SK-N-SH treated with all-trans-retinoic acid at 6 μM for 48 hours (cell line): ENCODE data around the gene PRR36.

Experiments used
- ATAC-seq: fragments of 200-7000 bp; cut with Tn5 transposase; 3 replicates; pipeline ENCODE4 v1.9.1; 2020; ENCODE audit warnings: mild to moderate bottlenecking, moderate library complexity
- ARNTL ChIP-seq: fragments of 450-650 bp; formaldehyde crosslinking; IDR thresholded peaks from 2 replicates; pipeline ENCODE4 v1.5.0; 2020; ENCODE audit warnings: low read depth, mild to moderate bottlenecking, moderate library complexity, borderline replicate concordance
- BACH2 ChIP-seq: fragments of 250-450 bp; sonication (Bioruptor Pico); IDR thresholded peaks from 2 replicates; pipeline ENCODE4 v1.9.0; 2021; ENCODE audit warnings: mild to moderate bottlenecking, borderline replicate concordance
- CREB5 ChIP-seq: fragments of 250-450 bp; sonication (Bioruptor Pico); IDR thresholded peaks from 2 replicates; pipeline ENCODE4 v1.5.1; 2020; ENCODE audit warnings: low read depth, mild to moderate bottlenecking, moderate library complexity
- CSDC2 ChIP-seq: fragments of 250-450 bp; sonication (Bioruptor Pico); IDR thresholded peaks from 2 replicates; pipeline ENCODE4 v1.5.0; 2020; ENCODE audit warnings: mild to moderate bottlenecking, moderate library complexity
- CSRNP3 ChIP-seq: fragments of 250-450 bp; sonication (Bioruptor Pico); IDR thresholded peaks from 2 replicates; pipeline ENCODE4 v1.5.1; 2021; ENCODE audit warnings: mild to moderate bottlenecking, moderate library complexity
- ESRRG ChIP-seq: fragments of 250-450 bp; sonication (Bioruptor Pico); IDR thresholded peaks from 2 replicates; pipeline ENCODE4 v1.6.1; 2021; ENCODE audit warnings: mild to moderate bottlenecking
- GLIS3 ChIP-seq: fragments of 250-450 bp; sonication (Bioruptor Pico); IDR thresholded peaks from 2 replicates; pipeline ENCODE4 v1.5.0; 2020; ENCODE audit warnings: mild to moderate bottlenecking, moderate library complexity
- ISL1 ChIP-seq: fragments of 250-450 bp; sonication (Bioruptor Pico); IDR thresholded peaks from 2 replicates; pipeline ENCODE4 v2.1.2; 2022; ENCODE audit warnings: mild to moderate bottlenecking, moderate library complexity
- OSR1 ChIP-seq: fragments of 250-450 bp; sonication (Bioruptor Pico); IDR thresholded peaks from 2 replicates; pipeline ENCODE4 v1.8.0; 2022; ENCODE audit warnings: moderate library complexity, mild to moderate bottlenecking, inconsistent platforms
- PATZ1 ChIP-seq: fragments of 250-450 bp; sonication (Bioruptor Pico); IDR thresholded peaks from 2 replicates; pipeline ENCODE4 v1.8.0; 2020; ENCODE audit warnings: mild to moderate bottlenecking, moderate library complexity, borderline replicate concordance
- POU6F1 ChIP-seq: fragments of 250-450 bp; sonication (Bioruptor Pico); IDR thresholded peaks from 2 replicates; pipeline ENCODE4 v1.8.0; 2021; ENCODE audit warnings: low read depth, mild to moderate bottlenecking, moderate library complexity, borderline replicate concordance
- PPARA ChIP-seq: fragments of 250-450 bp; sonication (Bioruptor Pico); IDR thresholded peaks from 2 replicates; pipeline ENCODE4 v1.5.0; 2020; ENCODE audit warnings: mild to moderate bottlenecking, borderline replicate concordance
- RARB ChIP-seq: fragments of 250-450 bp; sonication (Bioruptor Pico); IDR thresholded peaks from 2 replicates; pipeline ENCODE4 v1.8.0; 2021; ENCODE audit warnings: mild to moderate bottlenecking, moderate library complexity
- TCF4 ChIP-seq: fragments of 250-450 bp; sonication (Bioruptor Pico); IDR thresholded peaks from 2 replicates; pipeline ENCODE4 v1.8.0; 2021; ENCODE audit warnings: mild to moderate bottlenecking, moderate library complexity, borderline replicate concordance
- TOX ChIP-seq: fragments of 250-450 bp; sonication (Bioruptor Pico); IDR thresholded peaks from 2 replicates; pipeline ENCODE4 v1.8.0; 2021; ENCODE audit warnings: mild to moderate bottlenecking, moderate library complexity, borderline replicate concordance
- TSHZ2 ChIP-seq: fragments of 250-450 bp; sonication (Bioruptor Pico); IDR thresholded peaks from 2 replicates; pipeline ENCODE4 v1.5.0; 2020; ENCODE audit warnings: mild to moderate bottlenecking, moderate library complexity
- ZC3H10 ChIP-seq: fragments of 250-450 bp; sonication (Bioruptor Pico); IDR thresholded peaks from 2 replicates; pipeline ENCODE4 v1.5.1; 2021; ENCODE audit warnings: mild to moderate bottlenecking, moderate library complexity
- ZFP3 ChIP-seq: fragments of 250-450 bp; sonication (Bioruptor Pico); IDR thresholded peaks from 2 replicates; pipeline ENCODE4 v1.5.0; 2020; ENCODE audit warnings: mild to moderate bottlenecking, moderate library complexity
- ZFP30 ChIP-seq: fragments of 450-650 bp; formaldehyde crosslinking; IDR thresholded peaks from 2 replicates; pipeline ENCODE4 v1.5.0; 2022; ENCODE audit warnings: mild to moderate bottlenecking, moderate library complexity
- ZNF565 ChIP-seq: fragments of 450-650 bp; formaldehyde crosslinking; conservative IDR thresholded peaks from 2 replicates; pipeline ENCODE4 v1.5.0; 2020; ENCODE audit warnings: low read depth, mild to moderate bottlenecking, moderate library complexity
- ZNF8 ChIP-seq: fragments of 450-650 bp; formaldehyde crosslinking; IDR thresholded peaks from 2 replicates; pipeline ENCODE4 v1.5.0; 2020; ENCODE audit warnings: mild to moderate bottlenecking, moderate library complexity

The PRR36 gene

GRCh38 chr19:7832009-7832408, 42.2 kb downstream of the PRR36 start:
- no peak for ATAC-seq
- TF ChIP-seq ZFP3 (CRISPR knock-in tag): no peak
- no peak for TF ChIP-seq ZNF8 (CRISPR knock-in tag)
- no peak for TF ChIP-seq CREB5
- TF ChIP-seq PPARA (CRISPR knock-in tag): no peak
- TF ChIP-seq ARNTL (CRISPR knock-in tag): no peak
- TF ChIP-seq CSRNP3: no peak
- no peak for TF ChIP-seq TCF4 (CRISPR knock-in tag)
- no peak for TF ChIP-seq ISL1 (CRISPR knock-in tag)
- TF ChIP-seq POU6F1 (CRISPR knock-in tag): no peak
- TF ChIP-seq RARB (CRISPR knock-in tag): no peak
- no peak for TF ChIP-seq TSHZ2 (CRISPR knock-in tag)
- TF ChIP-seq PATZ1 (CRISPR knock-in tag): no peak
- no peak for TF ChIP-seq ZC3H10 (CRISPR knock-in tag)
- no peak for TF ChIP-seq ESRRG
- no peak for TF ChIP-seq OSR1 (CRISPR knock-in tag)
- TF ChIP-seq TOX (CRISPR knock-in tag): no peak
- TF ChIP-seq BACH2 (CRISPR knock-in tag): no peak
- TF ChIP-seq ZFP30 (CRISPR knock-in tag): no peak
- no peak for TF ChIP-seq ZNF565 (CRISPR knock-in tag)

- TF ChIP-seq ISL1 (CRISPR knock-in tag) (no peak), CSDC2 (CRISPR knock-in tag) (no peak), CSRNP3 (no peak), ZNF8 (CRISPR knock-in tag) (no peak), ZFP3 (CRISPR knock-in tag) (no peak), ZNF565 (CRISPR knock-in tag) (no peak), POU6F1 (CRISPR knock-in tag) (no peak), GLIS3 (CRISPR knock-in tag) (no peak), TSHZ2 (CRISPR knock-in tag) (no peak)
Observed at GRCh38 chr19:7831452-7831851, 42.7 kb downstream of the PRR36 start.

More at GRCh38 chr19:7831452-7831851, 42.7 kb downstream of the PRR36 start:
- ATAC-seq: no peak
